Skin epidermis (tissue), 12 donors: ENCODE data around the gene BMP2K.
"Not testable (repeated sequence)": the region's sequence is repeated elsewhere in the genome, so short reads cannot be mapped to it uniquely, and the experiment has no call there.

ENCODE experiments used
- H3K27ac ChIP-seq, 21 experiments: fragments of 200-600 bp; sonication (generic) in 11 of 21; one replicate each; pipeline ENCODE4 v1.5.0; 2020; ENCODE audit warnings: mild to moderate bottlenecking in 3 of 21, inconsistent platforms in 2 of 21, moderate library complexity in 2 of 21
- H3K4me3 ChIP-seq, 7 experiments: fragments of 200-600 bp; sonication (generic) in 2 of 7; one replicate each; pipeline ENCODE4 v1.5.0; 2020; ENCODE audit warnings: inconsistent platforms in 2 of 7, mild to moderate bottlenecking in 2 of 7, moderate library complexity in 1 of 7

The BMP2K gene

GRCh38 chr4:78829296-78829695, 53.1 kb downstream of the BMP2K start:
- H3K4me3 ChIP-seq, result no peak overlapping the region
- no peak overlapping the region for H3K27ac ChIP-seq

DNA sequence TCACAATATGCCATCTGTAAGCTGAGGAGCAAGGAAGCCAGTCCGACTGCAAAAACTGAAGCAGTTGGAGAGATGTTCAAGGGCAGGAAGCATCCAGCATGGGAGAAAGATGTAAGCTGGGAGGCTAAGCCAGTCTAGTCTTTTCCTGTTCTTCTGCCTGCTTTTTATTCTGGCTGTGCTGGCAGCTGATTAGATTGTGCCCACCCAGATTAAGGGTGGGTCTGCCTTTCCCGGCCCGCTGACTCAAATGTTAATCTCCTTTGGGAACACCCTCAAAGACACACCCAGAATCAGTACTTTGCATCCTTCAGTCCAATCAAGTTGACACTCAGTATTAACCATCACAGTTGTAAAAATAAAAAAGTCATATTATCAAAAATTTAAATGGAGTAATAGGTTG, 63.5 kb downstream of the BMP2K start:
- not testable (repeated sequence) for H3K27ac ChIP-seq, H3K4me3 ChIP-seq

DNA sequence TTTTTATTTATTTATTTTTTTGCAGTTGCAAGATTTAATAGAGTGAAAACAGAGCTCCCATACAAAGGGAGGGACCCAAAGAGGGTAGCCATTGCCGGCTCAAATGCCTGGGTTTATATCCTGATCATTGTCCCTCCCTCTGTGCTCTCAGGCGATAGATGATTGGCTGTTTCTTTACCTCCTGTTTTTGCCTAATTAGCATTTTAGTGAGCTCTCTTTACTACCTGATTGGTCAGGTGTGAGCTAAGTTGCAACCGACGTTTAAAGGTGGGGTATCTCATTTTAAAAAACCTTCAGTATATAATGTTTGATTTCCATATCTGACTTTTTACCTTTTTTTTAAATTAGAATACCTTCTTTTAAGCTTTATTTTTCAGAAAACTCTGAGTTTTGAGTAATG, 64.1 kb downstream of the BMP2K start:
- not testable (repeated sequence) for H3K27ac ChIP-seq, H3K4me3 ChIP-seq

GRCh38 chr4:78845472-78845871, 69.3 kb downstream of the BMP2K start:
- Histone ChIP-seq H3K27ac (no peak overlapping the region), H3K4me3 (no peak overlapping the region)

DNA sequence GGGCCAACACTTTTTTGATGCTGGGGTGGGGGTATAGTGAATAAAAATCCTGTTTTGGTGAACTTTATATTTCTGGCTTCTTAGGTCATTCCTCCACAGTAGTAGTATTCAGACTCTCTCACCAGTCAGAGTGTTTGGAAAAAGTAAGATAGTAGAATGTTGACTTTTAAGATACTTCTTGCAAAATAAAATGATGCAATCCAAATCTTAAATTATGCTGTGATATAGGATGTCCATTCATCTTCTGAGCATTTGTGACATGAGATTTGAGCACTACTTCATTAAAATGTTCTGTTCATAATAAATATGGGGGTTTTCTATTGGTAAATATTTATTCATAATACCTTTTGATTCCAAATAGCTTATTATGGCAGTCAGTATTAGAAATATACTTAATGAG, 70.1 kb downstream of the BMP2K start:
- H3K4me3 ChIP-seq, result no peak overlapping the region
- H3K27ac ChIP-seq, result no peak overlapping the region

DNA sequence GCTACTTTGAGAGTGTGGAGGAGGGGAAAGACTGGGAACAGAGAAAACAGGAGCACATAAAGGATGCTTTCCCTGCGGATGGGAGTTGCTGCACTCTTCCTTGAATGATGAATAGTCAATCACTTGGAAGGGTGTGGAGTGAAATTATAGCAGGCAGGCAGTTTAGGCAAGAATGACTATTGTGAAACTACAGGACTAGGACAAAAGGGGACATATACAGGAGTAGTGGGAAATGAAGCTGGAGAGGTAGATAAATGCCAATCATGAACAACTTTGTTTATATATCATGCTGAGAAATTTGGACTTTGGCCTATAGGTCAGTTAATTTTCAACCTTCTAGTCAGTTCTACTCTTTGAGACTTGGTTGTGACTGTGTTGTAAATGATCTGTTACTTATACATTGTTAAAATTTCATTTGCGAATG, 86.2 kb downstream of the BMP2K start:
- H3K4me3 ChIP-seq, result no peak overlapping the region
- H3K27ac ChIP-seq, result no peak overlapping the region

GRCh38 chr4:78863254-78863869, 87.2 kb downstream of the BMP2K start:
- Histone ChIP-seq H3K27ac (no peak overlapping the region), H3K4me3 (no peak overlapping the region)

- H3K4me3 ChIP-seq, result no peak overlapping the region
- no peak overlapping the region for H3K27ac ChIP-seq
Measured at GRCh38 chr4:78863991-78864390, 87.8 kb downstream of the BMP2K start.

DNA sequence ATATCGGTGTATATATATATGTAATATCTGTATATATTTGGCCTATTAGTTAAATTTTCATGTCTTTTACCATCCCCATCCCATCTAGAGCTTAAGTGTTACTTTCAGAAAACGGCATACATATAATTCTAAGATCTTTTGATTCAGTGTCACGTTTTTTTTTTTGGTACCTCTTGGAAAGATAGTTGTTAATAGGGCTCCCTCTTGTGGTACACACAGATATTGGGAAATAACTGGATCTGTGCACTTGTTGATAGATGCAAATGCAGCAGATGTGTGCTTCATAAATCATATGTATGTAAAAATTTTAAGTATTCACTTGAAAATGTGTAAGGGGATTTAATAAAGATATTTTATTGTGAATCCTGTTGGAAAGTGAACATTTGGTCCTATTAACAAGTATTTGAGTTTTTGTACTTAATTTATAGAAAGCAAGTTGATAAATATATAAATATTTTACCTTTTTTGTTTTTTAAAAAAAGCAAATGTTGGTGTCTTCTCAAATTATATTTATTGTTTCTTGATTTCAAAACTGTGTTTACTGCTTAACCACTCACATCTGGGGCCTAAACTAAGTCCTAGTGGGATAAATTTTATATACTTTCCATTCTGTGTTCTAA, 88.4 kb downstream of the BMP2K start:
- no peak overlapping the region for H3K27ac ChIP-seq
- no peak overlapping the region for H3K4me3 ChIP-seq

- Histone ChIP-seq H3K4me3 (no peak overlapping the region), H3K27ac (no peak overlapping the region)
Measured at GRCh38 chr4:78865451-78865850, 89.3 kb downstream of the BMP2K start.

GRCh38 chr4:78868712-78869111, 92.6 kb downstream of the BMP2K start:
- not testable (repeated sequence) for H3K4me3 ChIP-seq

DNA sequence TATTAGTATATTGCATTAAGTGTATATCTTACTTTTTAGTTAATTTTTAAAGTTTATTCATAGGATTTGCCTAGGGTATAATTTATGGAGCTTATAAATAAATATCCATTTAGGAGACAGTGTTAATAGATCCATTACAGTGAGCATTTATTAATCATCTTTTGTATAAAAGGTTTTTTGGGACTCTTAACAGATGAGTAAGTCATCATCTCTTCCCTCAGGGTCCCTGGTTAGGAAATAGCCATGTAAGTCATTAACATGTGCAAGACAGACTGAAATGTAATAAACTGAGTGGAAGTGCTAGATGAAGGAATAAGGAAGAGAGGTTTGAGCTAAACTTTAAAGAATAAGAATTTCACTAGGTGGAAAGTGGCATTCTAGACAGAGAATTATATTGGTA, 93.9 kb downstream of the BMP2K start:
- no peak overlapping the region for H3K4me3 ChIP-seq
- H3K27ac ChIP-seq, result no peak overlapping the region

More at GRCh38 chr4:78868712-78869111, 92.6 kb downstream of the BMP2K start:
- not testable (repeated sequence) for H3K27ac ChIP-seq

- Histone ChIP-seq H3K27ac (no peak overlapping the region), H3K4me3 (no peak overlapping the region)
Measured at GRCh38 chr4:78876568-78877320, 100.6 kb downstream of the BMP2K start.

GRCh38 chr4:78878031-78878430, 101.9 kb downstream of the BMP2K start:
- Histone ChIP-seq H3K4me3 (no peak overlapping the region), H3K27ac (no peak overlapping the region)

DNA sequence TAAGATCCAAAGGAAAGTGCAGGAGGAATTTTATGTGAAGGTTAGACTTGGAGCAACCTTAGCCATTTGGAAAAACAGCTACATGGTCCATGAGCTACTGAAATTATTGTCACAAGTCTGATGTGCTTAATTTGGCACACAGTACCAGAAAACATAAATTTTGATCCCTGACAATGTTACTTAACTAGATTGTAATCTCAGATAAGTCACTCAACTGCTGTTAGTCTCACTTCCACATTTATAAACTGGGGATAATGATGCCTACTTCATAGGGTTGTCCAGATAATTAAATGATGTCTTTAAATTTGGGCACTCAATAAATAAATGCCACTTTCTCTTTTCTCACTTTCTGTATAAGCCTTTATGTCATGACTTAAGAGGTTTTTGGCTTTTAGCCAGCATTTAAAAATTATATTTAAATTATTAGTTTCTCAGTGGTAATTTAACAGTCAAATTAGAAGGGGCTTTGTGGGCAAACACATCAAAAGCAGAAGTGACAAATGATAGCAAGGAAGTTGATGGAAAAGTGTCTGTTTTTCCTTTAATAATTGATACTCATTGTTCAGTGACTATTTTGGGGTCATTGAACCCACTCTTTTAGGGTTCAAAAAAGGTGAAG, 104.8 kb downstream of the BMP2K start:
- no peak overlapping the region for H3K27ac ChIP-seq
- no peak overlapping the region for H3K4me3 ChIP-seq

- H3K4me3 ChIP-seq, result no peak overlapping the region
- no peak overlapping the region for H3K27ac ChIP-seq
Measured at GRCh38 chr4:78885598-78885997, 109.4 kb downstream of the BMP2K start.

GRCh38 chr4:78889955-78890354, 113.8 kb downstream of the BMP2K start:
- Histone ChIP-seq H3K27ac (no peak overlapping the region), H3K4me3 (no peak overlapping the region)

- Histone ChIP-seq H3K4me3 (no peak overlapping the region), H3K27ac (no peak overlapping the region)
Measured at GRCh38 chr4:78899302-78899701, 123.2 kb downstream of the BMP2K start.

DNA sequence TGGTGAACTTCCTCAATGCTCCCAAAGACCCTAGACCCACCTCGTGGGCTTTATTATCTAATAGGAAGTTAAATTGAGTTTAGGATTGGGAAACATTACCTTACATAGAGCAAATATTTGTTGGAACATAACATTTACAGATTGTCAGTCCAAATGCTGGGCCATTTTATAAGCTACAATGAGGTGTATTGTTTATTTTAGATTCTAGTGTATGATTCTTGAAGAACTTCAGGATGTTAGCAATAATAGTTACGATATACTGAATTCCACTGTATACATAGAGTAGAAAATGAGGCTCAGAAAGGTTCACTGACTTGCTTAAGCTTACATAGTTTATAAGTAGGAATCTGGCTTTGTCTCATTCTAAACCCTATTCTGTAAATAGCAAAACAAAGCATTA, 125.7 kb downstream of the BMP2K start:
- Histone ChIP-seq H3K4me3 (no peak overlapping the region), H3K27ac (no peak overlapping the region)

DNA sequence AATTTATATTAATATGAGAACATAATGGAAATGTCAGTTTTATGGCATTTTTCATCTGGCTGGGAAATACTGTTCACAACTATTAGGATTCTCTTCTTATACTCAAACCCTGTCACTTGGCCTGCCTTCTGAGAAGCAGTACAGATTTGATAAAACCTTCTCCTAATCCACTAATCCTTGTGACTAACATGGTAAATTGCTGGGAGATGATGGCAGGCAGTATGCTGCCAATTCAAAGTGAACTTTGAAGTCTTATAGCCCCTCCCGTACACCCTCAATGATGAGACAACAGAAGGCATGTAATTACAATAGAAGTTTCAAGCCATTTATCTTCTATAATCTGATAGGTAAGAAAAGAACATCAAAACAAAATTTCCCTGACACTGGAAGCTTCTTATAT, 126.1 kb downstream of the BMP2K start:
- no peak overlapping the region for H3K27ac ChIP-seq
- no peak overlapping the region for H3K4me3 ChIP-seq

DNA sequence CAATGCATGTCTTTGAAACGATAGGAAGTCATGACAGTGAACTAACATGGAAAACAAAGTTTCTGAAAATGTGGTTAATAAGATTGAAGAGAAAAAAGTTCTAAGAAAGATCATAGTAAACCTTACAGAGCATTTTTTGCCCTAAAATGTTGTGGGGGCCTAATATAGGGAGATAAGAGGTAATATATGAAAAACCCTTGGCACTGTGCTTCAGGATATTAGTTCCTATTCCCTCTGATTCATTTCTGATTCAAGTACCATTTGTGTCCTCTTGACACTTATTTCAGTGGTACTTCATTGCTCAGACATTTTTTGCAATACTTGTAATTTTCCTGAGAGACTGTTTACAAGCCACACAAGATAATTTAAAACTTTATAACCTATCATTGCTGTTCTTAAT, 128.0 kb downstream of the BMP2K start:
- Histone ChIP-seq H3K27ac (no peak overlapping the region), H3K4me3 (no peak overlapping the region)
